Trophoblast cell (in vitro differentiated cells and primary cell): Measurements from ENCODE around the gene SPOCK1.

Experiments used
- DNase-seq, 2 donors: peaks; one replicate each; pipeline ENCODE4 v3.0.0-alpha.2; 2016
- H2AFZ ChIP-seq: 2 replicates; pipeline ENCODE4 v1.6.1; 2013; ENCODE audit warnings: low read length, moderate library complexity, mild to moderate bottlenecking; ENCODE audit not compliant: insufficient read depth, poor library complexity
- H2AK5ac ChIP-seq: 2 replicates; pipeline ENCODE4 v1.6.1; 2013; ENCODE audit warnings: mild to moderate bottlenecking, low read length
- H2BK120ac ChIP-seq: 2 replicates; pipeline ENCODE4 v1.6.1; 2013; ENCODE audit warnings: low read length, mild to moderate bottlenecking, moderate library complexity; ENCODE audit not compliant: insufficient read depth, poor library complexity
- H2BK12ac ChIP-seq: 2 replicates; pipeline ENCODE4 v1.6.1; 2013; ENCODE audit warnings: mild to moderate bottlenecking, low read length, moderate library complexity
- H2BK5ac ChIP-seq: 2 replicates; pipeline ENCODE4 v1.6.1; 2013; ENCODE audit warnings: low read length, low read depth, moderate library complexity, mild to moderate bottlenecking; ENCODE audit not compliant: poor library complexity
- H3K14ac ChIP-seq: 2 replicates; pipeline ENCODE4 v1.6.1; 2013; ENCODE audit warnings: mild to moderate bottlenecking, low read length
- H3K18ac ChIP-seq: 2 replicates; pipeline ENCODE4 v1.6.1; 2013; ENCODE audit warnings: mild to moderate bottlenecking, low read length
- H3K23ac ChIP-seq: 2 replicates; pipeline ENCODE4 v1.6.1; 2013; ENCODE audit warnings: low read length
- H3K27ac ChIP-seq: 2 replicates; pipeline ENCODE4 v1.5.1; 2013; ENCODE audit warnings: low read depth, mild to moderate bottlenecking, inconsistent platforms, low read length, moderate library complexity
- H3K27me3 ChIP-seq: 2 replicates; pipeline ENCODE4 v1.6.1; 2013; ENCODE audit warnings: inconsistent platforms, mild to moderate bottlenecking, low read length, moderate library complexity; ENCODE audit not compliant: insufficient read depth
- H3K36me3 ChIP-seq, 2 experiments: 1 replicate in 1 of 2; 2 replicates in 1 of 2; pipeline ENCODE4 v1.6.1; 2013; ENCODE audit warnings: low read length in 2 of 2, mild to moderate bottlenecking in 2 of 2, moderate library complexity in 1 of 2; ENCODE audit not compliant: insufficient read depth in 2 of 2, control insufficient read depth in 1 of 2
- H3K4ac ChIP-seq: 2 replicates; pipeline ENCODE4 v1.6.1; 2013; ENCODE audit warnings: low read depth, mild to moderate bottlenecking, low read length, moderate library complexity
- H3K4me1 ChIP-seq, 2 experiments: 1 replicate in 1 of 2; 2 replicates in 1 of 2; pipeline ENCODE4 v1.6.1; 2013; ENCODE audit warnings: low read length in 2 of 2, mild to moderate bottlenecking in 2 of 2, moderate library complexity in 1 of 2; ENCODE audit not compliant: insufficient read depth in 2 of 2, control insufficient read depth in 1 of 2
- H3K4me2 ChIP-seq: 2 replicates; pipeline ENCODE4 v1.6.1; 2013; ENCODE audit warnings: inconsistent platforms, mild to moderate bottlenecking, low read length, moderate library complexity
- H3K4me3 ChIP-seq: 2 replicates; pipeline ENCODE4 v1.5.1; 2013; ENCODE audit warnings: mild to moderate bottlenecking, low read depth, low read length, inconsistent platforms
- H3K79me1 ChIP-seq: one replicate; pipeline ENCODE4 v1.6.1; 2013; ENCODE audit warnings: low read length
- H3K79me2 ChIP-seq: 2 replicates; pipeline ENCODE4 v1.6.1; 2013; ENCODE audit warnings: low read length, mild to moderate bottlenecking; ENCODE audit not compliant: control insufficient read depth, insufficient read depth, poor library complexity
- H3K9ac ChIP-seq: 2 replicates; pipeline ENCODE4 v1.6.1; 2013; ENCODE audit warnings: mild to moderate bottlenecking, low read length
- H3K9me3 ChIP-seq: 2 replicates; pipeline ENCODE4 v1.6.1; 2013; ENCODE audit warnings: low read depth, mild to moderate bottlenecking, control low read depth, inconsistent platforms, low read length; ENCODE audit not compliant: insufficient read depth
- H4K12ac ChIP-seq: 2 replicates; pipeline ENCODE4 v1.6.1; 2013; ENCODE audit warnings: low read depth, mild to moderate bottlenecking, low read length, moderate library complexity
- H4K8ac ChIP-seq: 2 replicates; pipeline ENCODE4 v1.6.1; 2013; ENCODE audit warnings: low read depth, mild to moderate bottlenecking, low read length, moderate library complexity
- H4K91ac ChIP-seq: one replicate; pipeline ENCODE4 v1.6.1; 2013; ENCODE audit warnings: low read depth, mild to moderate bottlenecking, low read length, moderate library complexity
- WGBS: extraction: QIAGEN DNeasy Blood & Tissue Kit; methylation state at CpG from one replicate; pipeline ENCODE4 v1.1.7; 2013; ENCODE audit warnings: missing lambda C conversion rate; ENCODE audit not compliant: insufficient read length, insufficient coverage; ENCODE audit errors: extremely low coverage; 5-methylcytosine and 5-hydroxymethylcytosine counted together

SPOCK1 gene

DNA sequence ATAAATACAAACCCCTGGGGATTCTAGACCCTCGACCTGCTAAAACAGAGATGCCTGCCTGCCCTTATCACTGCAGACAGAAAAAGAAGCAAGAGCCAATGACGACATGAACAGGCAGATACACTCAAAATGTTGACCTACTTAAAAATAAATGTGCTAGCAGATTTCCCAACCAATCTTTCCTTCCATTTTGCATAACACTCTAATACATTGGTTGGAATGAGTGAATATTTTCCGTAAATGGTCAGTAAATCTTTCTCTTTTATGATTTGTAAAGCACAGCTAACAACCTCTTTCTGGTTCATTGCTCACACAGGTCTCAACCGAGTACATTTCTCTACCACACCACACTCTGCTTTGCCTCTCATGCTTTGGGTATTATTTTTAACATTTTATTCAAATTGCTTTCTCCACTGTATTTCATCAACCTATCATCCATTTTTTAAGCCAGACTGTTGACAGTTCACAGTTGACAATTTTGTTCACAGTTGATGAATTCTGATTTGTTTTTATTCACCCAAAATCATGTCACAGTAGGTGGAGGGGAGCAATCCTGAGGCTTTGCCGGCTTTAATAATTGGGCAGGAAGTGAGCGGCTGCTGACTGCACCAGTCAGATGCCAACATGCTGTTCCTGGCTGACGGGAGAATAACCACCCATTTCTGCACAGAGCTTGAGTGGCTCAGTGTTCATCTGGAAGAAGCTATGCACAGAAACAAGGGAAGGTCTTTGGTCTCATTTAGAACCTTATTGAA lies 426.6 kb downstream of the SPOCK1 start:
- Histone ChIP-seq H4K12ac (no peak overlapping the region), H3K4me2 (no peak overlapping the region), H2BK120ac (no peak overlapping the region), H3K27me3 (no peaks in the 10 kb centered on the region), H3K36me3 (no peaks in the 10 kb centered on the region), H3K4me3 (no peak overlapping the region), H3K9ac (no peak overlapping the region), H4K8ac (no peak overlapping the region), H3K18ac (no peak overlapping the region), H4K91ac (no peak overlapping the region), H3K79me2 (no peaks in the 10 kb centered on the region), H3K9me3 (no peaks in the 10 kb centered on the region), H3K4ac (no peak overlapping the region), H3K4me1 (no peaks in the 10 kb centered on the region), H3K79me1 (no peaks in the 10 kb centered on the region), H3K14ac (no peak overlapping the region), H2AFZ (no peak overlapping the region), H2BK12ac (no peak overlapping the region), H2BK5ac (no peak overlapping the region), H3K23ac (no peak overlapping the region), H3K27ac (no peak overlapping the region), H2AK5ac (no peak overlapping the region)
- WGBS = no CpG with 5 or more reads among the region's 7 CpGs
- no peak for DNase-seq

DNA sequence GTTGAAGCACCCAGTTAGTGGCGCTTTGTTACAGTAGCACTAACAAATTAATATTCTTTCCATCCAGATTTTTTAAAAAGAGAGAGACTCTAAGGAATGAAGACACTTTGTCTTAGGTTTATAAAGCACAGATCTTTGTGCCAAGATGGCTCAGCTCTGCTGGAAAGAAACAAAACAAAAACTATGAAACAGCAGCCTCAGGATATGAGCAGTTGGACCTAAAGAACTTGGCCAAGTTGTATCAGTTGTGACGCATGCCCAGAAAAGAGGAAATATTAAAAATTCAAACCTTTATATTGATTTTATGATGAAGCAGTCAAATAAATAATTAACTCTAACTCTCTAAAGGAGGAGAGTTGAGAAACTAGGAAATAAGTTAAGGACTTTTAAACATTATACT lies 427.2 kb downstream of the SPOCK1 start:
- Histone ChIP-seq H3K36me3 (no peaks in the 10 kb centered on the region), H3K9ac (no peak overlapping the region), H3K79me1 (no peaks in the 10 kb centered on the region), H4K8ac (no peak overlapping the region), H3K27me3 (no peaks in the 10 kb centered on the region), H3K18ac (no peak overlapping the region), H3K4me3 (no peak overlapping the region), H4K91ac (no peak overlapping the region), H4K12ac (no peak overlapping the region), H3K4me1 (no peaks in the 10 kb centered on the region), H3K27ac (no peak overlapping the region), H3K79me2 (no peaks in the 10 kb centered on the region), H3K9me3 (no peaks in the 10 kb centered on the region), H2BK120ac (no peak overlapping the region), H2AK5ac (no peak overlapping the region), H2BK5ac (no peak overlapping the region), H3K4ac (no peak overlapping the region), H2BK12ac (no peak overlapping the region), H2AFZ (no peak overlapping the region), H3K14ac (no peak overlapping the region), H3K4me2 (no peak overlapping the region), H3K23ac (no peak overlapping the region)
- DNase-seq = no peak
- no CpG with 5 or more reads among the region's 2 CpGs for WGBS

DNA sequence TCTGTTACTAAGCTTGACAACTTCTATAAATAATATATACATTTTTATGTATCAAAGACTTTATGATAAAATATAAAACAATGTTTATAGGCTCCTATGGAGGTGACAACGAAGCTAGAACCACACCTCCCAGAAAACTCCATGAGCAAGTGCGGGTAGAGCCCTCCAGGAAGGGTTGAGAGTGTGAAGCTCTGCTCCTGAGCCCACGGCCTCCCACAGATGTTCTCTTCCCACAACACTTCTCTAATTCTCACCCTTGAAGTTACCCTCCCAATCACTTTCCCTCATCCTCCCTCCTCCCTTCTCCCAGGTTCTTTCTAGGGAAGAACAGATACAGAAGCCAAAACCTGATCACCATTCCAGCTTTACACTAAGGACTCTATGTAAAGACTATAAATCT lies 427.6 kb downstream of the SPOCK1 start:
- Histone ChIP-seq H2BK5ac (no peak overlapping the region), H3K18ac (no peak overlapping the region), H4K8ac (no peak overlapping the region), H3K79me2 (no peaks in the 10 kb centered on the region), H3K9ac (no peak overlapping the region), H2BK12ac (no peak overlapping the region), H3K4ac (no peak overlapping the region), H3K4me3 (no peak overlapping the region), H3K79me1 (no peaks in the 10 kb centered on the region), H3K23ac (no peak overlapping the region), H3K14ac (no peak overlapping the region), H3K27ac (no peak overlapping the region), H3K27me3 (no peaks in the 10 kb centered on the region), H3K4me1 (no peaks in the 10 kb centered on the region), H3K36me3 (no peaks in the 10 kb centered on the region), H2AFZ (no peak overlapping the region), H4K91ac (no peak overlapping the region), H2AK5ac (no peak overlapping the region), H2BK120ac (no peak overlapping the region), H3K9me3 (no peaks in the 10 kb centered on the region), H4K12ac (no peak overlapping the region), H3K4me2 (no peak overlapping the region)
- WGBS = no CpG with 5 or more reads among the region's 3 CpGs
- no peak for DNase-seq

DNA sequence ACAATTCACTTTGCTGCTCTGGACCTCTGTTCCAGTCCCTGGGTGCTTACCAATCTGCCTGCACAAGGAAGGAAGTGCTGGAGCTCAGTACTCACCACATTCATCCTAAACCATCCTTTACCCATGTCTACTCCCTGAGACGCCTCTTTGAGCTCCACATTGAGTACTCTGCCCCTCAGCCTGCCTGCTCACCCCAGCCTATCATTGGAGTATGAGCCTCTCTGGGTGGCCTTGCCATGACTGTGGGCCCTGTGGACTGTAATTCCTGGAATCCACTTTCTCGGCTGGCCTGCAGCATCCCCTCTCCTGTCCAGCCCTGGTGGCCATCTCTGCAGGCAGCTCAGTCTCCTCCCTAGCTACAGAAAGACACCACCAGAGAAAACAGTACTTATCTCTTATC lies 428.6 kb downstream of the SPOCK1 start:
- H3K4me2 ChIP-seq = no peak overlapping the region
- H2AK5ac ChIP-seq = no peak overlapping the region
- H3K4ac ChIP-seq = no peak overlapping the region
- WGBS = no CpG with 5 or more reads among the region's 2 CpGs
- no peak overlapping the region for H2AFZ ChIP-seq
- no peak for DNase-seq
- no peak overlapping the region for H2BK12ac ChIP-seq
- H3K27me3 ChIP-seq = no peaks in the 10 kb centered on the region
- H3K18ac ChIP-seq = no peak overlapping the region
- no peak overlapping the region for H3K4me3 ChIP-seq
- no peaks in the 10 kb centered on the region for H3K79me2 ChIP-seq
- no peaks in the 10 kb centered on the region for H3K9me3 ChIP-seq
- no peak overlapping the region for H3K9ac ChIP-seq
- H3K79me1 ChIP-seq = no peaks in the 10 kb centered on the region
- H4K91ac ChIP-seq = no peak overlapping the region
- no peak overlapping the region for H3K14ac ChIP-seq
- H3K23ac ChIP-seq = no peak overlapping the region
- H3K27ac ChIP-seq = no peak overlapping the region
- no peak overlapping the region for H4K12ac ChIP-seq
- no peak overlapping the region for H2BK120ac ChIP-seq
- H3K36me3 ChIP-seq = no peaks in the 10 kb centered on the region
- no peaks in the 10 kb centered on the region for H3K4me1 ChIP-seq
- no peak overlapping the region for H2BK5ac ChIP-seq
- no peak overlapping the region for H4K8ac ChIP-seq
